Skeletal muscle satellite cell (primary cell): Measurements from ENCODE around the gene TAS2R38. TPM values are rescaled to one million over a fixed set of nuclear protein-coding genes. Genes with fewer than 3 reads are reported as not detected.

Source experiments
- H3K27me3 ChIP-seq: 2 replicates; pipeline ENCODE4 v1.7.0; 2013; ENCODE audit warnings: low read length; ENCODE audit not compliant: control insufficient read depth, insufficient read depth
- H3K36me3 ChIP-seq: 2 replicates; pipeline ENCODE4 v1.7.0; 2013; ENCODE audit warnings: mild to moderate bottlenecking, control low read depth, low read length; ENCODE audit not compliant: insufficient read depth
- H3K4me1 ChIP-seq: 2 replicates; pipeline ENCODE4 v1.7.0; 2013; ENCODE audit warnings: low read length; ENCODE audit not compliant: control insufficient read depth, insufficient read depth
- H3K4me2 ChIP-seq: 2 replicates; pipeline ENCODE4 v1.7.0; 2013; ENCODE audit warnings: mild to moderate bottlenecking, low read length
- H3K4me3 ChIP-seq: 2 replicates; pipeline ENCODE4 v1.7.0; 2013; ENCODE audit warnings: low read length
- H3K9ac ChIP-seq: 2 replicates; pipeline ENCODE4 v1.7.0; 2013; ENCODE audit warnings: mild to moderate bottlenecking, low read depth, low read length, moderate library complexity
- H3K9me3 ChIP-seq: replicated peaks from 2 replicates; pipeline ENCODE4 v1.7.0; 2013; ENCODE audit warnings: mild to moderate bottlenecking, control low read depth, low read length
- total RNA-seq: library from RNA; depleted of rRNA; stranded (reverse); fragments of >200 nt; gene quantifications from 2 replicates; pipeline ENCODE4 v1.2.3, GENCODE V29; 2012; rRNA removed

The TAS2R38 gene
- not detected in 2 replicates for total RNA-seq

DNA sequence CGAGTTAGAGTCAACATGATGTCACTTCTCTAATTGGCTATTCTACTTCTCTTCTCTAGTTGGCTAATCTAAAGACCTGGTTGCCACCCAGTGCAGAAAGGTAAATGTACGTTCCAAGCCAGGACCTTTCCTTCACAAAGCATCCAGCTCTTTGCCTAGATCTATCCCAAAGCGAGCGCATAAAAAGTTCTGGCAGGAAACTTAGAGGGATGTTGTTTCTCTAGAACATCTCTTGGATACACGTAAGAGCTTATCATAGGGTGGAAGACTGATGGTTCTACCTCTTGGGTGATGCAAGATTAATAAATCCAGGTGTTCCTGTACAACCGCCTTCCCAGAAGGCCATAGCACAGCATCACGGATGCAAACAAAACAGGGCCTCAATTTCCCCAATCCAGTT, at the start of gene TAS2R38:
Gene TAS2R38, minus strand, starts transcription at position 101 of the 400 bp plus-strand sequence. Its CDS starts 84 bp downstream, at position 17.
- H3K4me2 ChIP-seq, result no peak within 1 kb of the TSS
- H3K4me3 ChIP-seq, result no peak within 1 kb of the TSS
- no peaks in the 10 kb centered on the region for H3K36me3 ChIP-seq
- H3K27me3 ChIP-seq, result no peaks in the 10 kb centered on the region
- H3K9me3 ChIP-seq, result no peaks in the 10 kb centered on the region
- no peak within 1 kb of the TSS for H3K9ac ChIP-seq
- H3K4me1 ChIP-seq, result peaks cover 6% of the 10 kb centered on the region

DNA sequence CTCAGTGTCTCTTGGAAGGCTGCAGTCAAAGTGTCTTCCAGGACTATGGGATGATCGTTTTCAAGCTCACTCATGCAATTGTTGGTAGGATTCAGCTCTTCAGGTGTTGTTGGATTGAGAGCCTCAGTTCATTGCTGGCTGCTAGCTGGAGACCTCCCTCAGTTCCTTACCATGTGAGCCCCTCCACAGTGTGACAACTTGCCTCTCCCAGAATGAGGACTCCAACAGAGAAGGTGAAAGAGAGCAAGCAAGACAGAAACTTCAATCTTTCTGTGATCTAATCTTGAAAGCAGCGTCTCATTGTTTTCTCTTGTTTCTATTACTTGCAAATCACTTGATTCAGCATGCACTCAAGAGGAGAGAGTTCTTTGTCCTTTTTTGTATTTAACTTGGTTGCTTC, 44.6 kb upstream of the TAS2R38 start:
- Histone ChIP-seq H3K9ac (no peak overlapping the region), H3K4me1 (peaks cover 8% of the 10 kb centered on the region), H3K9me3 (no peaks in the 10 kb centered on the region), H3K4me3 (no peak overlapping the region), H3K4me2 (no peak overlapping the region), H3K36me3 (no peaks in the 10 kb centered on the region), H3K27me3 (no peaks in the 10 kb centered on the region)

DNA sequence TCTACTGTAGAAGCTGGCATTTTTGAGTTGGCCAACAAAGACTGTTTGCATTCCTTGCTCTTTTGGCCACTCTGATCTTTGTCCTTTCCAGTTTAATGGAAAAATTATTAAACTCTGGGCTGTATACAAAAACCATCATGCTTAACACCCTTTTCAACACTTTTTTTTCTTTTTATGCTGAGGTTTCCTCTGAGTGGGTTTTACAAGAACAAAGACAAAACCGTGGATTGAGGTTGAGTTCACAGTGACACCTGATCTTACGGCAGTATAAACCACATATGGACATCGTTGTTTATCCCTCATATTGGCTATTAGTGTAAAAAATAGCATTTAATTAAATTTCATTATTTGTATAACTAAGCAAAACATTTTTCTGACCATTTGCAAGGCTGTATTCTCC, 43.9 kb upstream of the TAS2R38 start:
- H3K4me3 ChIP-seq, result no peak overlapping the region
- H3K9ac ChIP-seq, result no peak overlapping the region
- no peaks in the 10 kb centered on the region for H3K27me3 ChIP-seq
- no peak overlapping the region for H3K4me2 ChIP-seq
- H3K4me1 ChIP-seq, result peaks cover 14% of the 10 kb centered on the region
- no peaks in the 10 kb centered on the region for H3K9me3 ChIP-seq
- no peaks in the 10 kb centered on the region for H3K36me3 ChIP-seq

DNA sequence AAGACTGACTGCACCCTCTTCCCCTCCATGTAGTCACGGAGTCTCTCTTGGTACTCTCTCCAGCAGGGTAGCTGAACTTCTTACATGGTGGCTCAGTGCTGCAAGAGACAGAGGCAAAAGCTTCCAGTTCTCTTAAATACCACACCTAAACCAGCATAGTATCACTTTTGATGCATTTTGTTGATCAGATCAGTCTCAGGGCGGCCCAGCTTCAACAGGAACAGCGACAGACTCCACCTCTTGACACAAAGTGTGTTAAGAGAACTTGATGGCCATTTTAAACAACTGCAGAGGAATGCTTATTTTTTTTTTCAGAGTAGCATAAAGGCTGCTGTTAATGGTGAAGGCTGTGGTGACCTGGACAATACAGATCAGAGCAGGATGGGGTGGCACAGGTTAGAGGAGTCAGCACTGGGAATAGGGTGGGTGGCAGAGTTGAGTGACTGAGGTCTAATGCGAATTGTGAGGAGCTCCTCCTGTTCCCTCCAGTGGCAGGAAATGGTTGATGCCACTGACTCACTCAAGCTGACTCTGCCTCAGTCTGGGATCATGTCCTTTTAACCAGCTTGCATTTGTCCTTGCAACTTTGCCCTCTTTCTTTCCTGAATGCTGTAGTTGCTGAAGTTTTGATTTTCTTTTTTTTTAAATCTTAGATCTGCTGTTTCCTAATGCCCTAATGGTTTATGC, 39.4 kb upstream of the TAS2R38 start:
- H3K4me1 ChIP-seq, result peaks cover 14% of the 10 kb centered on the region

DNA sequence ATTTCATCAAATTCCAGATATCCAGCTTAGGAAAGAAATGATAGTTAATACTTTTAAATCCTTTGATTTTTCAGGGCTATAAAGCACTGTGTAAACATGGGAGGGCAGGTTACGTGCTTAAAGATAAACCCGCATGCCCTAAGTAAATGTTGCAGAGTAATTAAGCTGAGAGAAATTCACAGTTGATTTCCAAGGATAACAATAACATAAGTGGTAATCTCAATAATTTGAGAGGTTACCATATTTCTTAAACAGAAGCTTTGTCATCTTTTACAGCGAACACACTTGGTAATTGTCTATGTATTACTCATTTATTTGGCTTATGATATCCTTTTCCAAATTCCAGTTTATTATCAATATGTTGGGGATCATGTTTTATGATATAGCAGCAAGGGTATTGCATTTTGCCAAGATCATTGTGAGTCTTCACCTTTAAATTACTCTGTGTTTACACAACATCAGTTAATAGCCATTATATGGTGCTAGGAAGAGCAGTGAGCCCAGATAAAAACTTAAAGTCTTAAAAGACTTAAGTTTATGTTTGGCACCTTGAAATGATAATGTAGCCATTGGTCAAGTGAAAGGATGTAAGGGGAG, 37.5 kb upstream of the TAS2R38 start:
- Histone ChIP-seq H3K36me3 (no peaks in the 10 kb centered on the region), H3K9ac (no peak overlapping the region), H3K9me3 (no peaks in the 10 kb centered on the region), H3K4me1 (peaks cover 14% of the 10 kb centered on the region), H3K27me3 (no peaks in the 10 kb centered on the region), H3K4me2 (no peak overlapping the region), H3K4me3 (no peak overlapping the region)

More for the DNA sequence above, 39.4 kb upstream of the TAS2R38 start:
- no peak overlapping the region for H3K4me2 ChIP-seq
- H3K36me3 ChIP-seq, result no peaks in the 10 kb centered on the region
- H3K4me3 ChIP-seq, result no peak overlapping the region
- no peak overlapping the region for H3K9ac ChIP-seq
- H3K9me3 ChIP-seq, result no peaks in the 10 kb centered on the region
- no peaks in the 10 kb centered on the region for H3K27me3 ChIP-seq

DNA sequence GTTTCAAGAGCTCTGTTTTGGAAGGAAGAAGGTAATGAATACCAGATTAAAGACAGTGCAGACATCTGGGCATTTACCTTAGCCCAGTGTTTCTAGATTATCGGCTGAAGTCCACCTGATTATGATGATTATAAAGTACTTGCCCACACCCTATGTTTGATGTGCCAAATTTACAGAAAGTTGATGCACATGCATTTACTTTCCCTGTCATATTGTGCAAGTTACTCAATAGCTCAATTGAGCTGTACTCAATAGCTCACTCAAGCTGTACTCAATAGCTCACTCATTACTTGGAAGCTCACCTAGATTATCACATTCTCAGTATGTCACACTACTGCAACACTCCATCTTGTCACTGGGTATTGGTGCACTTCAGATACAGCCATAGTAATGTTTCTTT, 35.6 kb upstream of the TAS2R38 start:
- peaks cover 14% of the 10 kb centered on the region for H3K4me1 ChIP-seq
- H3K27me3 ChIP-seq, result no peaks in the 10 kb centered on the region
- no peak overlapping the region for H3K4me3 ChIP-seq
- no peak overlapping the region for H3K4me2 ChIP-seq
- no peaks in the 10 kb centered on the region for H3K9me3 ChIP-seq
- H3K36me3 ChIP-seq, result no peaks in the 10 kb centered on the region
- no peak overlapping the region for H3K9ac ChIP-seq

DNA sequence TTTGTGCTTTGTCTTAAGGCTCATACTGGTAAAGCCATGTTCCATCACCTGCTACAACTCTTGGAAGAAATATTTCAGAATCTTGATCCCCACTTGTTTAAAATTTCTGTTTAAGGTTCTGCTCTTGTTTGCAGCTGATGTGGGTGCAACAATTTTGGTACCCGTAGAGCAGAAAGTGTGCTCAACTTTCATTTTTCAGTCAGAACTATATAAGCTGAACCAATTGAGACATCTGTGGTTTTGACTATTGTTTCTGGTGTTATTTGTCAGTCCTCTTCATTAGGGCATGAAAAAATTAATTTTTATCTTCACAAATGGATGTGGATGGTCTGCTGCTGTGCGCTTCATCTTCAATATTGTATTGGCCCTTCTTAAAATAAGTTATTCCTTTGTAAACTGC, 33.0 kb upstream of the TAS2R38 start:
- Histone ChIP-seq H3K9me3 (no peaks in the 10 kb centered on the region), H3K4me3 (no peak overlapping the region), H3K9ac (no peak overlapping the region), H3K27me3 (no peaks in the 10 kb centered on the region), H3K4me2 (no peak overlapping the region), H3K36me3 (no peaks in the 10 kb centered on the region), H3K4me1 (peaks cover 10% of the 10 kb centered on the region)

DNA sequence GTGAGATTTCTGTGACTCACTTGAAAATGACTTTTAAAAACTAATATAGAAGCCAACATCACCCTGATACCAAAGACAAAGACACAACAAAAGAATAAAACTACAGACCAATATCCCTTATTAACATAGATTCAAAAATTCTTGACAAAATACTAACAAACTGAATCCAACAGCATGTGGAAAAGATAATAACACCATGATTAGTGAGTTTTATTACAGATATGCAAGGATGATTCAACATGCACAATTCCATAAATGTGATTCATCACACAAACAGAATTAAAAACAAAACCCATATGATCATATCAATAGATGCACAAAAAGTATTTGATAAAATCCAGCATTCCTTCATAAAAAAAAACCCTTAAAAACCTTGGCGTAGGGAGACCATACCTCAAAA, 28.6 kb upstream of the TAS2R38 start:
- H3K9ac ChIP-seq, result no peak overlapping the region
- H3K27me3 ChIP-seq, result no peaks in the 10 kb centered on the region
- no peak overlapping the region for H3K4me3 ChIP-seq
- peaks cover 24% of the 10 kb centered on the region for H3K4me1 ChIP-seq
- H3K36me3 ChIP-seq, result no peaks in the 10 kb centered on the region
- no peaks in the 10 kb centered on the region for H3K9me3 ChIP-seq
- peak overlapping the region; percentile 18 for H3K4me2 ChIP-seq

DNA sequence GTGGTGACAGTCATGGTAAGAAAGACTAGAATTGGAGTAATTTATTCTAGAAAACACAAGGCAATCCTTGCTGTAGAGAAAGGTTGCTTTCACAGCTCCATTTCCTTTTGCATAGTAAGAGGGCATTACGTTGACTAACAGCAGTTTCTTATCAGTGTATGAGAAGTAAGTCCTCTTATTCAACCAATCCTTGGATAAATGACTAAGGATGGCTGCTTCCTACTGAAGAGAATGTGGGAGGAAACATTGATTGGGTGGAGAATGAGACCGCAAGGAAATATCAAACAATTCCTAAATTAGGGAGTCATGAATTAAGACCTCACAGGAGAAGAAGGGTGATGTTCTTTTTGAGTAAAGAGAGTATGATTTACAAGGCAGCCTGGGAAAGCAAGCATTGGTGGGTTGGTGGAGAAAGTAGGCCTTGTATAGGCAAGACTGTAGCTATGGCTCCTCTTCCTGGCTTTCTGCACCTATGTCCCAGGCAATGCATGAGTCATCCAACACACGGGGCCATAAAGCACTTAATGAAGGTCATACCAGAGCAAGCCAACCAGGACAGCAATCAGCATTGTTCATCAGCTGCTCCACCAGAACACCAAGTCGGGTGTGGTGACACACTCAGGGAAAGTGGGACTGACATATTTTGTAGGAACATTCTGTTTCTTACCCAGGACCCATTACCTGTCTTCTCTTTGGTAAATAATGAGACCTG, 27.7 kb upstream of the TAS2R38 start:
- Histone ChIP-seq H3K36me3 (no peaks in the 10 kb centered on the region), H3K9me3 (no peaks in the 10 kb centered on the region)

DNA sequence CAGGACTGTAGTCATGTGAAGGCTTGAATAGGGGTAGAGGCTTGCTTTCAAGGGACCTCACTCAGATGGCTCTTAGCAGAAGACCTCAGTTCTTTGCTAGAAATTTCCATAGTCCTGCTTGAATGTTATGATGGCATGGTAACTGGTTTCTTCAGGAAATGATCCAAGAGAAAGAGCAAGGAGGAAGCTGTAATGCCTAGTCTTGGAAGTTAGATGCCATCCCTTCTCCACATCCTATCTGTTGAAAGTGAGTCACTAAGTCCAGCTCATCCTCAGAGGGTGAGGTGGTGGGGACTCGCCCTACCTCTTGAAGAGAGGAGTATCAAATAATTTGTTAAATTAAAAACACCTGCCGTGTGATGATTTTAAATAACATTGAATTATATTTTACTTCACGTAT, 26.7 kb upstream of the TAS2R38 start:
- Histone ChIP-seq H3K4me3 (no peak overlapping the region), H3K4me1 (peaks cover 24% of the 10 kb centered on the region)

More for the DNA sequence above, 27.7 kb upstream of the TAS2R38 start:
- H3K9ac ChIP-seq, result no peak overlapping the region
- peaks cover 24% of the 10 kb centered on the region for H3K4me1 ChIP-seq
- H3K27me3 ChIP-seq, result no peaks in the 10 kb centered on the region
- H3K4me2 ChIP-seq, result peak overlapping the region; percentile 18
- H3K4me3 ChIP-seq, result no peak overlapping the region

DNA sequence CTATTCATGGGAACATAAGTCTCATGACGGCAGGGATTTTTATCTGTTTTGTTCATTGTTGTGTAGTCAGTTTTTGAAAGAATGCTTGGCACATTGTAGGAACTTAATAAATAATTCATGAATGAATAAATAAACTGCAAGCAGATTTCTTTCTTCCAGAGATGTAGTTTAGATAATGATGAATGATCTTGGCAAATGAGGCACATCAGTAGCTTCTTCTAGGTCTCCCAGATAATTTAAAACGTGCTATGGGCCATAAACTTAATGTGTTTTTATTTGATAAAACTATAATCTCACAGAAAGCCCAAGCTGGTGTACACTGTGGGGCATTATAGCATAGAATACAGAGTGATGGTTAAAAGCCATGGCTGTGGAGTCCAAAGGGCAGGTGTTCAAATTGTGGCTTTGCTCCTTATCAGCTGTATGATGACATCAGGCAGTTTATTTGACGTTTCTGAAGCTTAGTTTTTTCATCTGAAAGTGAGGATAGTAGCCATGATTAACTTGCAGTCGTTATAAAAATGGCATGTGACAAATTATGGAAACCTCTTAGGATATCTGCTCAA, 25.6 kb upstream of the TAS2R38 start:
- no peak overlapping the region for H3K4me2 ChIP-seq
- no peaks in the 10 kb centered on the region for H3K27me3 ChIP-seq
- H3K4me1 ChIP-seq, result peaks cover 24% of the 10 kb centered on the region
- no peak overlapping the region for H3K9ac ChIP-seq
- no peak overlapping the region for H3K4me3 ChIP-seq
- no peaks in the 10 kb centered on the region for H3K36me3 ChIP-seq
- H3K9me3 ChIP-seq, result no peaks in the 10 kb centered on the region

More for the DNA sequence above, 26.7 kb upstream of the TAS2R38 start:
- no peaks in the 10 kb centered on the region for H3K27me3 ChIP-seq
- H3K9ac ChIP-seq, result no peak overlapping the region
- H3K9me3 ChIP-seq, result no peaks in the 10 kb centered on the region
- no peak overlapping the region for H3K4me2 ChIP-seq
- no peaks in the 10 kb centered on the region for H3K36me3 ChIP-seq
